CD4-positive, alpha-beta T cell treated with Interferon alpha-2 for 1 hour (primary cell): ENCODE data around the gene TSEN15.

Source experiments
- DNase-seq, 2 donors: peaks; one replicate each; pipeline ENCODE4 v3.0.0-alpha.2; 2020 to 2022

TSEN15 gene

GRCh38 chr1:184110272-184111204 lies 59.0 kb downstream of the TSEN15 start:
- peak in 1 of 2 donors; percentile 21 for DNase-seq

DNA sequence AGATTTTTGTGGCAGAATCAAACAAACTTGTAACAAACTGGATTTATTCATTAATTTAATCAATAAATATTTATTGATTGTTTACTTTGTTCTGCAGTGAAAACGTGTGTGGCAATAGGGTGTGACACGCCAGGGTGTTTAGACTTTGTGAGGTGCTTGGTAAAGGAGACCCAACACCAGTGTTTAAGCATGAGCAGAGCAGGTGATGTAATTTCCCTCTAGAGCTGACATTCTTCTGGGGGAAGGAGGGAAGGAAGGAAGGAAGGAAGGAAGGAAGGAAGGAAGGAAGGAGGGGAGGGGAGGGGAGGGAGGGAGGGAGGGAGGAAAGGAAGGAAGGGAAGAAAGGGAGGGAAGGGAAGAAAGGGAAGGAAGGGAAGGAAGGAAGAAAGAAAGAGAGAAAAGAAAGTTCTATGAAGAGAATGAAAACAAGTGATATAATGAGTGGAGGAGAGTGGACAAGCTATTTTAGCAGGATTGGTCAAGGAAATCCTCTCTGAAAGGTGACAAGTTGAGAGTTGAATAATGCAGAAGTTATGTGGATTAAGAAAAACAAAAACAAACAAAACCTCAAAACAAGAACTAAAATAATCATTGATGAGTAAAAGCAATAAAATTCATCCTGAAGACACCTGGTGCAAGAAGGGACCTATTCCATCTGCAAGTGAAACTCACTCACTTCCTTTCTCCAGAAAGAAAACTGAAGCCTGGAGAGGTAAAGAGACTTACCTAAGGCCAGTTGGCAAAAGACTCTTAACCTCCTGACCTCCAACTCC lies 60.8 kb downstream of the TSEN15 start:
- DNase-seq: no peak

DNA sequence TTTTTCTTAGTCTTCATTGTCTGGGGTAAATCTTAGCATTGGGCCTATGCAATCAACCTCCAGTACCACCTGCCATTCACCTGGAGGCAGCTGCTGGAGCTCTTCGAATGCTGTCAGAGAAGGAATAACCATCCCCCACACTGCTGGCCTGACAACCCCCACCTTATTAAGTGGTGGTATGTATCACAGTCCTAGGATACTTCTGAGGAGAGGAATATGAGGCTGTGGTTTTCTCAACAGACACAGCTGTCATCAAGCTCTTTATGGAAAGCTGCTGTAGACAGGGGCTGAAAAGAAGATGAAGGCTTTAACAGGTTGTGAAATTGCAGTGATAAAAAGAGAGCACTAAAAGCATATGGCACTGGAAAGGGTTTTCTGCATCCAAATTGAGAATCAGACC lies 61.7 kb downstream of the TSEN15 start:
- no peak for DNase-seq

GRCh38 chr1:184114818-184115398 lies 63.4 kb downstream of the TSEN15 start:
- DNase-seq: no peak

GRCh38 chr1:184116287-184116686 lies 64.8 kb downstream of the TSEN15 start:
- no peak for DNase-seq

DNA sequence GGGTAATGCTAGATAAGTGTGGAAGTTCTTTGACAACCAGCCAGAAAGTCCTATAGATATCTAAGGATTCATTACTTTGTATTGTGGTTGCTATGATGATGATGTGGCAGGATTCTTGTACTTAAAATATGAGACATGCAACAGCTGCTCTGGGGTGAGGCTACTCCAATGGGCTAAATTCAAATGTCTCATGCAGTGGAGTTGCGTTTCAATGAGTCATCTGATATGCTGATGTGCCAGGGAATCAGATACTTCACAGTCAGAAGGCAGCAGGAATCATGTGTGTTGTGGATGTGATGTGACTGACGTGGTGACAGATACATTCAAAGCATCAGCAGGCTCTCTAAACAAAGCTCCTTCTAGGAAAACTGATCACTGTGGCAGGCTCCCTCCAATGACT lies 66.5 kb downstream of the TSEN15 start:
- DNase-seq: no peak
